Lower lobe of right lung (tissue), 2 donors: ENCODE results near the gene SNRNP25. TPM values are rescaled to one million over a fixed set of nuclear protein-coding genes. Genes with fewer than 3 reads are reported as not detected.
"Not testable (repeated sequence)": the region's sequence is repeated elsewhere in the genome, so short reads cannot be mapped to it uniquely, and the experiment has no call there.

Source experiments
- ATAC-seq, 2 donors: fragments of 200-7000 bp; cut with Tn5 transposase; one replicate each; pipeline ENCODE4 v1.9.1; 2020 to 2022; ENCODE audit warnings: mild to moderate bottlenecking in 2 of 2, moderate library complexity in 2 of 2
- DNase-seq: peaks from one replicate; pipeline ENCODE4 v3.0.0-alpha.2; 2020
- H3K27ac ChIP-seq: fragments of 200-600 bp; one replicate; pipeline ENCODE4 v1.8.0; 2022
- H3K27me3 ChIP-seq: fragments of 200-600 bp; one replicate; pipeline ENCODE4 v1.8.0; 2022; ENCODE audit warnings: low read depth
- H3K36me3 ChIP-seq: fragments of 200-600 bp; one replicate; pipeline ENCODE4 v1.8.0; 2022; ENCODE audit warnings: mild to moderate bottlenecking
- H3K4me1 ChIP-seq: fragments of 200-600 bp; one replicate; pipeline ENCODE4 v1.8.0; 2022
- H3K4me3 ChIP-seq: fragments of 200-600 bp; one replicate; pipeline ENCODE4 v1.8.0; 2022; ENCODE audit warnings: mild to moderate bottlenecking
- H3K9me3 ChIP-seq: fragments of 200-600 bp; one replicate; pipeline ENCODE4 v1.8.0; 2022
- CTCF ChIP-seq: fragments of 200-600 bp; IDR thresholded peaks from one replicate; pipeline ENCODE4 v1.8.0; 2022; ENCODE audit warnings: antibody characterized with exemption, mild to moderate bottlenecking
- intact Hi-C: fragments of 100-400 bp; cut with DNase I; formaldehyde crosslinking; loops from one replicate; pipeline ENCODE4 v1.11.0; 2022
- total RNA-seq: library from RNA; stranded (reverse); fragmentation: NEBNext Ultra II Directional; extraction: Animal tissue kit (Norgen Biotek cat#: 25700); gene quantifications from one replicate; pipeline ENCODE4 v1.2.1, GENCODE V29; 2021
- donor health status: DM: no; HTN: yes; CAD: no; lungs with severe emphysema.

SNRNP25 gene
- total RNA-seq, 1 donor from 2014 or later: 18.5 TPM

GRCh38 chr16:37511-37910 lies 16.1 kb upstream of the SNRNP25 start:
- peaks cover 16% of the 10 kb centered on the region for H3K4me1 ChIP-seq
- intact Hi-C loops: no loop called here
- no peaks in the 10 kb centered on the region for H3K9me3 ChIP-seq
- H3K27ac ChIP-seq: no peak overlapping the region
- TF ChIP-seq CTCF: no peak
- DNase-seq (peak; percentile 58), ATAC-seq (peak; percentile 18 to 62)
- no peak overlapping the region for H3K4me3 ChIP-seq
- no peaks in the 10 kb centered on the region for H3K36me3 ChIP-seq
- no peaks in the 10 kb centered on the region for H3K27me3 ChIP-seq

- H3K9me3 ChIP-seq, H3K36me3 ChIP-seq, H3K27ac ChIP-seq, intact Hi-C loops, H3K27me3 ChIP-seq, H3K4me3 ChIP-seq, ATAC-seq: not testable (repeated sequence)
- H3K4me1 ChIP-seq: peaks cover 16% of the 10 kb centered on the region
- DNase-seq: peak; percentile 32
Measured at GRCh38 chr16:38206-38605, 15.4 kb upstream of the SNRNP25 start.

- no peak overlapping the region for H3K4me3 ChIP-seq
- no peaks in the 10 kb centered on the region for H3K27me3 ChIP-seq
- H3K4me1 ChIP-seq: peaks cover 16% of the 10 kb centered on the region
- peak overlapping the region; percentile 24 for H3K27ac ChIP-seq
- DNase-seq (peak; percentile 62), ATAC-seq (peak; percentile 58 to 80)
- H3K36me3 ChIP-seq: peaks cover 6% of the 10 kb centered on the region
- intact Hi-C loops: no loop called here
- H3K9me3 ChIP-seq: no peaks in the 10 kb centered on the region
- TF ChIP-seq CTCF: no peak
Measured at GRCh38 chr16:38941-39892, 14.4 kb upstream of the SNRNP25 start.

- H3K4me1 ChIP-seq: peaks cover 16% of the 10 kb centered on the region
- H3K4me3 ChIP-seq: no peak overlapping the region
- peaks cover 23% of the 10 kb centered on the region for H3K36me3 ChIP-seq
- TF ChIP-seq CTCF: no peak
- ATAC-seq (no peak), DNase-seq (peak; percentile 35)
- intact Hi-C loops: no loop called here
- H3K27ac ChIP-seq: no peak overlapping the region
- H3K27me3 ChIP-seq: no peaks in the 10 kb centered on the region
- H3K9me3 ChIP-seq: no peaks in the 10 kb centered on the region
Measured at GRCh38 chr16:41439-42068, 12.1 kb upstream of the SNRNP25 start.

- TF ChIP-seq CTCF: no peak
- H3K4me3 ChIP-seq: no peak overlapping the region
- peaks cover 16% of the 10 kb centered on the region for H3K4me1 ChIP-seq
- H3K9me3 ChIP-seq: no peaks in the 10 kb centered on the region
- no peaks in the 10 kb centered on the region for H3K27me3 ChIP-seq
- H3K36me3 ChIP-seq: peaks cover 28% of the 10 kb centered on the region
- no peak overlapping the region for H3K27ac ChIP-seq
- peak; percentile 14 for DNase-seq
- no peak for ATAC-seq
- intact Hi-C loops: no loop called here
Measured at GRCh38 chr16:42069-42457, 11.6 kb upstream of the SNRNP25 start.

- Histone ChIP-seq H3K27me3 (no peaks in the 10 kb centered on the region), H3K36me3 (peaks cover 31% of the 10 kb centered on the region), H3K4me3 (no peak overlapping the region), H3K9me3 (no peaks in the 10 kb centered on the region), H3K4me1 (peaks cover 15% of the 10 kb centered on the region), H3K27ac (no peak overlapping the region)
- intact Hi-C loops: no loop called here
- TF ChIP-seq CTCF: no peak
- DNase-seq: peak; percentile 15
- no peak for ATAC-seq
Measured at GRCh38 chr16:42691-43090, 10.9 kb upstream of the SNRNP25 start.
